LoVo (cell line): Measurements from ENCODE around the gene GRHL1.
A peak's percentile ranks its signal among the peaks of the same experiment; 100 is the strongest.

Experiments
- DNase-seq: peaks from one replicate; pipeline ENCODE4 v3.0.0-alpha.2; 2016; ENCODE audit warnings: low spot score

Gene GRHL1

DNA sequence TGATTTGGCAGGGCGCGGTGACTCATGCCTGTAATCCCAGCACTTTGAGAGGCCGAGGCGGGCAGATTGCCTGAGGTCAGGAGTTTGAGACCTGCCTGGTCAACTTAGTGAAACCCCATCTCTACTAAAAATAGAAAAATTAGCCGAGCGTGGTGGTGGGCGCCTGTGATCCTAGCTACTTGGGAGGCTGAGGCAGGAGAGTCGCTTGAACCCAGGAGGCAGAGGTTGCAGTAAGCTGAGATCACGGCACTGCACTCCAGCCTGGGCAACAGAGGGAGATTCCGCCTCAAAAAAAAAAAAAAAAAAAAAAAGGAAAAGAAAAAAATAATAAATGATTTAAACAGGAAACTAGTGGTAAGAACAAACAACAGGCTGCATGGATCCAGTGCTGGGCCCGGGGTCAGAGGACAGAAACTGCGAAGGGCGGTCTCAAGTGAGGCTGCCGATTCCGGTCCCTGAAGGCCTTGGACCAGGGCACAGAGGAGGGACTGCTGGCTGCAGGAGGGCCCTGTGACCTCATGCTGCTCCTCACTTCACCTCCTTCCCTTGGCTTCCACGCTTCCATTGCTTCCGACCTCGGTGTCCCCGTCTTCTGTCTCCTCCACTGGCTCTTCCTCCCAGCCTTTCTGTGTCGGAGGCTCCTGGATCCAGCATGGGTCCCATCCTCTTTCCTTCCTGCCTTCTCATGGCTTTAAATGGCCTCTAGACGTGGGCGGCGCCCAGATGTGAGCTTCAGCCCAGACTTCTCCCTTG, 2.1 kb upstream of the GRHL1 start:
- DNase-seq: no peak

GRCh38 chr2:9949992-9950520, 1.4 kb upstream of the GRHL1 start:
- no peak for DNase-seq

DNA sequence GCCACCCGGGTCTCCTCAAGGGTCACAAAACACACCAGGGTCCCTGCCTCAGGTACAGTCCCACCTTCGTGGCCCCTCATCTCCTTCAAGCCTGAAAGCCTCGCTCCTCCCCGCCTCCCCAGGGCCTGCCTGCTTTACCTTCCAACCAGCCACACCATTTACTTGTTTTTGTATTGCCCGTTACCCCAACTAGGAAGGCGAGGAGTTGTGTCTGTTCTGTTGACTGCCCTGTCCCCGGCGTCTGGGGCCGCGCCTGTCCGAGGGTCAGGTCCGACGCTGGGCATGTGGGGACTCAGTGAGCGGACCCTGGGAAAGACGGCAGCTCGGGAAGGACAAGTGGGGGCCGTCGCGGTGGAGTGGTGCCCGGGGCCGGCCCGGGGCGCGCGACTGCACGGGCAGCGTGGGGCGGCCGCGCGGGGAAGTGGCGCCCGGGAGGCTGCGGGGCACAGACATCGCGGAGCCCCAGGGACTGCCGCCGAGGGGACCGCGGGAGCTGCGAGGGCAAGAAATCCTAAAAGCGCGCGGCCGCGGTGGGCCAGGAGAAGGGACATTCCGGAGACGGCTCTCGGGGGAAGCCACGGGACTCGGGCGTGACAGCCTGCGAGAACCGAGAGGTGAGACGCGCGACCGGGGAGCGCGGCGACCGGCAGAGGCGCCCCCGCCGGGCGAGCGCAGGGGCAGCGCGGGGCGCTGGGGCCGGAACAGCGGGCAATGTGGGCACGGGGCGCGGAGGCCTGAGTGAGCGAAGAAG, 797 bp upstream of the GRHL1 start:
- DNase-seq: peak; percentile 52

DNA sequence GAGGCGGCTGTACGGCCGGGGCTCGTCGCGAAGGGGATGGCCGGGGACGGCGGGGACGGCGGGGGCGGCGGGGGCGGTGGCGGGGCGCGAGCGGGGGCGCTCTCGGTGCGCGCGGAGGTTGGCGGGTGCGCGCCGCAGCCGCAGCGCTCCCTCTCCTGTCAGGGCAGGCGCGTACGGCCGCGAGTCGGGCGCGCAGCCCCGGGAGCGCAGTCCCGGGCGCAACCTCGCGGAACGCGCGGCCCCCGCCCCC, 296 bp upstream of the GRHL1 start:
- no peak for DNase-seq

GRCh38 chr2:9952286-9952737, 819 bp downstream of the GRHL1 start:
- DNase-seq: no peak

- no peak for DNase-seq
Measured at GRCh38 chr2:9952856-9953503, 1.5 kb downstream of the GRHL1 start.

GRCh38 chr2:9954136-9954535, 2.6 kb downstream of the GRHL1 start:
- DNase-seq: no peak

GRCh38 chr2:9958057-9958456, 6.6 kb downstream of the GRHL1 start:
- no peak for DNase-seq

DNA sequence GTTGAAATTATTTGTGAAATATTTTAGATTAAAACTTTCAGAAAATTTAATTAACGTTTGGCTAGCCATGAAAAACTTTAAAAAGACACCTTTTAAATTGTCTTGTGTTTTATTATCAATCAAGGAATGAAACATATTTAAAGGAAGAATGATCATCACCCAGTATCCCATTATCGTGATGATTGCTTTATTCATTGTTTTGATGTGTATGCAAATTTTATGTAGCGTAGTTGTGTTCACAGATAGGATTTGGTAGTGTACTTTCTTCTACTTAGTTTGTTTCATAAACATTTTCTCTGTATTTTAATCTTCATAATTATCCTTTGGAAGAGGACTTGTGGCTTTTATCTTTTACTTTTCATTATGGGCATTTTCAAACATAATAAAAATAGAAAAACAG, 7.8 kb downstream of the GRHL1 start:
- no peak for DNase-seq

- DNase-seq: no peak
Measured at GRCh38 chr2:9961013-9961412, 9.5 kb downstream of the GRHL1 start.

DNA sequence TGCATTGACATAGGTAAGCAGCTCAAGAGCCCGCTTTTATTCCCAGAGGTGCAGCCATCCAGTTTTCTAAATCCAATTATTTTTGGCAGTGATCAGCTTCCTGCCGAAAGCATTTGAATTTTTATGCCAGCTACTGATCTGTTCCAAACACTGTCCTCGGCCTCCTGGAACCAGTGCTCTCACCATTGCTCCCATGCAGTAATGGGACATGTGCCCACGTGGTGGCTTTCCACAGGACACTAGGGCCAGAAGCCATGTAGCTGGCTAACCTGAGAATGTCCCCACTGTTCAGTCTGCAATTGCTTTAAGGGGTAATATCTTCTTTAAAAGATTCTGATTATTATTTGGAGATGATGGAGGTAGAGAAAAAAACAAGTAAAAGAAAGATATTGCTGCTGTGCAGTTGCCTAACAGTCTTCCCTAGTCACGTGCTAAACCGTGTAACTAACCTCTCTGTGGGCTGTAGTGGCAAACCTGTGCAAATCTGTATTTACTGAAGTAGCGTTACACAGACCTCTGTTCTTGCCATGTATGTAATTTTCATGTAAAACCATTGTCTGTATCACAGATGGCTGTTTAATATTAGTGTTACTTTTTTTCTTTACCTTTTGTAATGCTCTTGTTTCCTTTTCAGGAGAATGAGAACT, 13.0 kb downstream of the GRHL1 start:
- DNase-seq: no peak

- no peak for DNase-seq
Measured at GRCh38 chr2:9965119-9965822, 13.8 kb downstream of the GRHL1 start.

DNA sequence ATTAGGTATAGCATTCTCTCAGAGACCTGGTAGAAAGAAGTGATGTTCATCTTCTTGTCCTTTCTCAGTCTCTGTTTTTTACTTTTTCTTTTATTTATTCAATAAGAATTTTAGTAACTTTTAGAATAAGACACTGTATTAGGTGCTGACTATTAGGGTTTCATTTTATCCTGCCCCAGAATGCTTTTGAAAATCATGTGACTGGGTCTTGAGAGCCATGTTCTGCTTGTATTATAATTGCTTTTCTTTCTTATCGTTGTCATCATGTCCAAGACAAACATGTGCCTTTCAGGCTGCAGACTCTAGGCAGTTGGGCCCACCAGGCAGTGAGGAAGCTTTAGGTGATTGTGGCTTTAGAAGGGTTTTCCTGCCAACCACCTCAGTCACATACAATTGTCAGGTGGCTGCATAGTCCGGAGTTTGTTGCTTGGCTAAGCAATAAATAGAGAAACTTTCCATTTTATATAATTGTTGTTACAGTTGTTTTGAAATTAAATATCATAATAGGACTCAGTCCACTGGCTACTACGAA, 15.1 kb downstream of the GRHL1 start:
- DNase-seq: no peak

- no peak for DNase-seq
Measured at GRCh38 chr2:9967053-9967775, 15.7 kb downstream of the GRHL1 start.

DNA sequence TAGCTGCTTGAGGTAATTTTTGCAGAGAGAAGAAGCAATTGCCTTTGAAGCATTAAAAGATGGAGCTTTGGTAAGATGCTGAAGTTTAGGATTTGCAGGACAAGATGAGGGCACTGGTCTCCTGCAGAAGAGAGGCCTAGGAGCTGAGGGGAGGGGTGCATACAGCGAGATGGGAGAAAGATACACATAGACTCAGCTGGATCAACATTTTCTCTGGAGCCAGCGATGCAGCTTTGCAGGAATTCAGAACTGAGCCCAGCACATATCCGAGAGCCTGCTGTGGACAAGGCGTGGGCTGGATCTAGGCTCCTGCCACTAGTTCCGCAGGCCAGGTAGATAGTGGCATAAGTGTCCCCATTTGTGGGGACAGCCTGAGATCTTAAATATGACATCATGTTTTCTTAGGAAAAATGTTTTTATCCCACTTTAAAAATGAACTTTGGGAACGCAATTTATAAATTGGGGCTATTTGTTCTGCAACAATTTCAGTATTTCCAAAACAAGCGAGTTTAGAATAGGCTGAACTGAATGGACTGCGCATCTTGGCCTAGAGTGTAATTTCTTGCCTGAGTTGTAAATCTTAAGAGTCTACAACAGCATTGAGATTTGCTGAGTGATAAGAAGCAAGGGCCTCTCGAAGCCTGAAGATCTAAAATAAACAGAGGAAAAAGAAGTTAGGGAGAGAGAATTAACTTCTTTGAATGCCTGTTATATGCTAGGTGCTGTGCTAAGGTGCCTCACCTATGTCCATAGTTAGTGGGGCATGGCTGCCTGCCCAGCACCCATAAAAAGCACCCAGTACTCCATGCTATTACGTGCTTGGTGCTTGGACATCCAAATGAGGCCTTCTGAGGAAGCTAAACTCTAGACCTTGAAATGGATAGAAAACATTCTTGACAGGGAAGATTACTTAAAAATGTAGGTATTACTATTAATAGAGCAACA, 17.3 kb downstream of the GRHL1 start:
- no peak for DNase-seq

GRCh38 chr2:9970200-9971044, 18.9 kb downstream of the GRHL1 start:
- no peak for DNase-seq

- no peak for DNase-seq
Measured at GRCh38 chr2:9971105-9971818, 19.8 kb downstream of the GRHL1 start.

DNA sequence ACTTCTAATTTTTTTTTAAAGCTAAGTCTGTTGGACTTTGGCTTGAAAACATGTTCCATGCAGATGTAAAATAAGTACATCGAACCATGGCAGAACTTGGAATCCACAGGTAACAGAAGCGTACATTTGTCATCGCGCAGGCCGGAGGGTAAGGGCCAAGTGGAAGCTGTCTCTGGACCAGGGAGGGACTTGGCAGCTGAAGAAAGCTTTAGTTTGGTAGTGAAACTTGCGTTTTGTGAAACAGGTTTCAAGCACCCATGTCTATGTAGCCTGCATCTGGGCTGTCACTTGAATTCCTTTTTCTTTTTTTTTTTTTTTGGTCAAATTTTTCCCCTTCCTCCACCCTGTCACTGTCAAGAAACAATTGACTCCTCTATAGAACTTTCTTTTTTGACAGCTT, 20.4 kb downstream of the GRHL1 start:
- DNase-seq: no peak
